SKM-1 treated with dmso at 0.1 percent for 144 hours (cell line): ENCODE measurements around the gene CASP5.
A peak's percentile ranks its signal among the peaks of the same experiment; 100 is the strongest.
"Not testable (repeated sequence)": the region's sequence is repeated elsewhere in the genome, so short reads cannot be mapped to it uniquely, and the experiment has no call there.

Source experiments
- DNase-seq: peaks from one replicate; lab custom pipeline; 2025; ENCODE audit not compliant: unreplicated experiment; lab: John Stamatoyannopoulos, UW

Gene CASP5

GRCh38 chr11:105033781-105034180 is 10.8 kb upstream of the CASP5 start:
- DNase-seq: no peak

- DNase-seq: no peak
These were observed 10.4 kb upstream of the CASP5 start for GRCh38 chr11:105033343-105033742.

GRCh38 chr11:105032495-105032894 is 9.5 kb upstream of the CASP5 start:
- no peak for DNase-seq

- peak; percentile 16 for DNase-seq
These were observed 4.7 kb upstream of the CASP5 start for GRCh38 chr11:105027678-105028077.

GRCh38 chr11:105024394-105024793 is 1.4 kb upstream of the CASP5 start:
- no peak for DNase-seq

- DNase-seq: no peak
These were observed 441 bp downstream of the CASP5 start for GRCh38 chr11:105022527-105022926.

- no peak for DNase-seq
These were observed 15.5 kb downstream of the CASP5 start for GRCh38 chr11:105007463-105007862.

- DNase-seq: no peak
These were observed 17.5 kb downstream of the CASP5 start for GRCh38 chr11:105005451-105005845.

GRCh38 chr11:105004021-105004420 is 18.9 kb downstream of the CASP5 start:
- DNase-seq: no peak

GRCh38 chr11:105003151-105003550 is 19.8 kb downstream of the CASP5 start:
- no peak for DNase-seq

- peak; percentile 20 for DNase-seq
These were observed 22.2 kb downstream of the CASP5 start for GRCh38 chr11:105000797-105001196.

GRCh38 chr11:105000167-105000566 is 22.8 kb downstream of the CASP5 start:
- no peak for DNase-seq

GRCh38 chr11:104999721-105000120 is 23.2 kb downstream of the CASP5 start:
- DNase-seq: no peak

GRCh38 chr11:104997288-104997687 is 25.7 kb downstream of the CASP5 start:
- DNase-seq: no peak

GRCh38 chr11:104995001-104995408 is 28.0 kb downstream of the CASP5 start:
- no peak for DNase-seq

GRCh38 chr11:104992781-104993180 is 30.2 kb downstream of the CASP5 start:
- DNase-seq: no peak

GRCh38 chr11:104991994-104992393 is 31.0 kb downstream of the CASP5 start:
- no peak for DNase-seq

- DNase-seq: no peak
These were observed 38.2 kb downstream of the CASP5 start for GRCh38 chr11:104984808-104985207.

- DNase-seq: no peak
These were observed 43.1 kb downstream of the CASP5 start for GRCh38 chr11:104979839-104980238.

GRCh38 chr11:104973616-104974015 is 49.4 kb downstream of the CASP5 start:
- no peak for DNase-seq

- DNase-seq: not testable (repeated sequence)
These were observed 50.0 kb downstream of the CASP5 start for GRCh38 chr11:104972924-104973323.

GRCh38 chr11:104970756-104971155 is 52.2 kb downstream of the CASP5 start:
- no peak for DNase-seq

- no peak for DNase-seq
These were observed 53.9 kb downstream of the CASP5 start for GRCh38 chr11:104968856-104969776.
